NCI-H345 treated with DMSO at 0.1 percent for 48 hours (cell line): ENCODE data around the gene STK10.
"Not testable (repeated sequence)": the region's sequence is repeated elsewhere in the genome, so short reads cannot be mapped to it uniquely, and the experiment has no call there.

ENCODE experiments used
- DNase-seq: peaks from one replicate; lab custom pipeline; 2025; ENCODE audit not compliant: unreplicated experiment; lab: John Stamatoyannopoulos, UW

Gene STK10

DNA sequence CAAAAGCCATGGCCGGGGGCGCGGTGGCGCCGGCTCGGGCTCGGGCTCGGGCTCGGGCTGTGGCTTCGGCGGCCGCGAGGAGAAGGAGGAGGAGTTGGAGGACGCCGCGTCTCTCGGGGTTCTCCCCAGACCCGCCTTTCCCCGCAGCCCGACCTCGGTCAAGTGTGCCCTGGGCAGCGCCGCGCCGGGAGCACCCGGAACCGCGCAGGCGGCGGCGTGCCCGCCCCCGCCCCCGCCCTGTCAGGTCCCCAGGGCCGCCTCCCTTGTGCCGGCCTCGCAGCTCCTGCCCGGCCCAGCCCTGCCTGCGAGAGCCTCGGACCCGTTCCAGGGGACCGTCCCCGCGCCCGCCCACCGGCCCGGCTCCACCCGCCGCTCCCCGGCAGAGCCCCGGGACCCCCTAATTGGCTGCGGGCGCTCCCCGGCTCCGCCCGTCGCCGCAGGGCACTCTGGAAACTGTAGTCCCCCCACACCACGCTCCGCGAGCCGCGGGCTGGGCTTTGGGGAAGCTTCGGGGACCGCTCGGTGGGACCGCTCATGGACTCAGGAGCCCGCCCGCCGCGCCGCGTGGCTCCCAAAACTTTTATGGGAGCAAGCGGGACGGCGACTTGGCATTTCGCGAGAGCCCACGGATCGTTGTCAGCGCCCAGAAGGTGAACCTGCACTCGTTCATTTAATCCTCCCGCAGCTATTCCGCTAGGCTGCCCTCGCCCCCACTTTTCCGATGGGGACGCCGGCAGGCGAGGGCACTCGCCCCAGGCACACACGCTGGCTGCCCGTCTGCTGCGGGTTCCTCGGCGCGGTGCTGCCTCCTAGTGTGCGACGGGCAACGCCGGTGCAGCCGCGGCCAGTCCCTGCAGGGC is at the start of gene STK10:
STK10 (minus strand) TSS at position 192 of the 860 bp plus-strand sequence; CDS start at position 10, 182 bp downstream.
- DNase-seq, result peak; percentile 80

- no peak for DNase-seq
These were observed 48.1 kb upstream of the STK10 start for GRCh38 chr5:172235827-172236736.

GRCh38 chr5:172235132-172235780 is 47.2 kb upstream of the STK10 start:
- no peak for DNase-seq

- no peak for DNase-seq
These were observed 46.0 kb upstream of the STK10 start for GRCh38 chr5:172234031-172234430.

GRCh38 chr5:172229904-172230303 is 41.9 kb upstream of the STK10 start:
- DNase-seq, result no peak

GRCh38 chr5:172224996-172225395 is 37.0 kb upstream of the STK10 start:
- DNase-seq, result no peak

DNA sequence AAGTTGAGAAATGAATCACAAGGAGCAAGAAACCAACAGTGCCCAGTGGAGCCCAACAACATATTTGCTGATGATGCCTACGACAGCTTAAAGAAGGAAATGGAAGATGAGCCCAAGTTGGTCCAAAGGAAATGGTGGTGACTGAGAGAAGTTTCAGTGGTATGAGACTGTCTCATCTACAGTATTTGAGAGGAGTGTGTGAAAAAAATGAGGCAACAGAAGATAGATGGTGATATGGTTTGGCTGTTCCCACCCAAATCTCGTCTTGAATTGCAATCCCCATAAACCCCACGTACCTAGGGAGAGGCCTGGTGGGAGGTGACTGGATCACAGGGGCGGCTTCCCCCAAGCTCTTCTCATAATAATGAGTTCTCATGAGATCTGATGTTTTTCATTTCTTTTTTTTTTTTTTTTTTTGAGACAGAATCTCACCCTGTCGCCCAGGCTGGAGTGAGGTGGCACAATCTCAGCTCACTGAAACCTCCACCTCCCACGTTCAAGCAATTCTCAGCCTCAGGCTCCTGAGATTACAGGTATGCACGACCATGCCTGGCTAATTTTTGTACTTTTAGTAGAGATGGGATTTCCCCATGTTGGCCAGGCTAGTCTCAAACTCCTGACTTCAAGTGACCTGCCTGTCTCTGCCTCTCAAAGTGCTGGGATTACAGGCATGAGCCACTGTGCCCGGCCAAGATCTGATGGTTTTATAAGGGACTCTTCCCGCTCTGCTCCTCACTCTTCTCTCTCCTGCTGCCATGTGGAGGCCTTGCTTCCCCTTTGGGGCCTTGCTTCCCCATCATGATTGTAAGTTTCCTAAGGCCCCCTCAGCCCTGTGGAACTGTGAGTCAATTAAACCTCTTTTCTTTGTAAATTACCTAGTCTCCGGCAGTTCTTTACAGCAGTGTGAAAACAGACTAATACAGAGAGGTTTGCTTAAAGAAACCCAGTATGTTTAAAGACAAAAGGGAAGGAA is 36.2 kb upstream of the STK10 start:
- DNase-seq, result no peak

DNA sequence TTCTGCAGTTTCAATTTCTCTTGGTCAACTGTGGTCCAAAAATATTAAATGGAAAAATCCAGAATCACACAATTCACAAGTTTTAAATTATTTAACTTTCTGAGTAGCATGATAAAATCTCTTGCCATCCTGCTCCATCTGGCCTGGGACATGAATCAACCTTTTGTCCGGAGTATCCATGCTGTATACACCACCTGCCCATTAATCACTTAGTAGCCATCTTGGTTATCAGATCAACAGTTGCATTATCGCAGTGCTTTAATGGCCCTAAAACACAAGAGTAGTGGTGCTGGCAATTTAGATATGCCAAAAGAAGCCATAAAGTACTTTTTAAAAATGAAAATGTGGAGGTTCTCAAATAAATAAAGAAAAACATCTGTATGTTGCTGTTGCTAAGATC is 31.3 kb upstream of the STK10 start:
- DNase-seq, result no peak

- DNase-seq, result no peak
These were observed 28.3 kb upstream of the STK10 start for GRCh38 chr5:172216345-172216744.

GRCh38 chr5:172213126-172213525 is 25.1 kb upstream of the STK10 start:
- no peak for DNase-seq

DNA sequence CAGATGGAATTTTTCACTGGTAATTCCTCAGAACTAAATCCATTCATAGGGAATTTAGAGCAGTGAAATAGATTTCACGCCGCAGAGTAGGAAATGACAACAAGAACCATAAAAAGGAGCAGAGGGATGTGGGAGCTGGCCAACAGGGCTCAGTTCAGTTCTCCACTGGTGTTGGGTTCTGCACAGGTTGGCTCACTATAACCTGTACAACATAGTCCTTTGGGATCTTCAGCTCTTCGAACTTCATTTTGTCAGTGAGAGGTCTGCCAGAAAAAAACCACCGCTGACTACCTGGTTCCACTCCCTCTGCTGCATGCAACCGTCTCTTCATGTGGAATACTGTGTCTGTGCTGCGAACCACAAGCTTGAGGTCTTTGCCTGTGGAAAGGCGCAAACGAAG is 23.7 kb upstream of the STK10 start:
- no peak for DNase-seq

GRCh38 chr5:172209714-172210113 is 21.7 kb upstream of the STK10 start:
- no peak for DNase-seq

- no peak for DNase-seq
These were observed 19.5 kb upstream of the STK10 start for GRCh38 chr5:172207511-172207910.

GRCh38 chr5:172205984-172206383 is 18.0 kb upstream of the STK10 start:
- DNase-seq, result not testable (repeated sequence)

DNA sequence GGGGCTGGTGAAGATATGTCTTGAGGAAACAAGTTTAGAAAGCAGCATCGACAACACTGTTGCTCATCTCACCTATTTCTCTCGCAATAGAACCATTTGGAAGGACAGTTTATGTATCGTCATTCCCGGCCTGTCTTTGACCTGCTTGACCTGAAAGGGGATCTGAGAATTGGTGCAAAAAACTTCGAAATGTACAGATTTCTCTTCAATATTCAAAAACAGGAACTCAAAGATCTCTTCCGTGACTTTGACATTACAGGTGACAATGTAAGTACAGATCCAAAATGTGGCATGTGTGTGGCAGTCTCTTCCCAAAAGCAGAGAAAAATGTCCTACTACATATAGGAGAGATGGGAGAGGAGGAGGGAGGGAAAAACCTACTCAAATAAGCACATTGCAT is 12.5 kb upstream of the STK10 start:
- no peak for DNase-seq

DNA sequence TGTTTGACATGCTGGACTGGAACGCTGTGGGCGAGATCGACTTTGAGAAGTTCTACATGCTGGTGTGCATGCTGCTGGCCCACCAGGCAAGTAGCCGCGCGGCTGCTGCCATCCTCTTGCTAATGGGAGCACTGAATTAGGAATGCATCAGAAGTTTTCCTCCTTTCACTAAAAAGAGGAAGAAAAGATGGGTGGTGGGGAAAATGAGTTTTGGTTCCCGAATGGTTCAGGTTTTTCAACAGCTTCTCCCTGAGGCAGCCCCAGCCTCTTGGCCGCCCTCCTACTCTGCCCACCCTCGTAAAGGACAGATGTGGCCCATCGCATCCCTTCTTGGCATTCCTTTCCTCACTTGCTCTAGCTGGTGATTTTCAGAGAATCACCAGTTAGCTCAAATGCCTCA is 11.4 kb upstream of the STK10 start:
- DNase-seq, result no peak

- not testable (repeated sequence) for DNase-seq
These were observed 9.8 kb upstream of the STK10 start for GRCh38 chr5:172197775-172198174.

DNA sequence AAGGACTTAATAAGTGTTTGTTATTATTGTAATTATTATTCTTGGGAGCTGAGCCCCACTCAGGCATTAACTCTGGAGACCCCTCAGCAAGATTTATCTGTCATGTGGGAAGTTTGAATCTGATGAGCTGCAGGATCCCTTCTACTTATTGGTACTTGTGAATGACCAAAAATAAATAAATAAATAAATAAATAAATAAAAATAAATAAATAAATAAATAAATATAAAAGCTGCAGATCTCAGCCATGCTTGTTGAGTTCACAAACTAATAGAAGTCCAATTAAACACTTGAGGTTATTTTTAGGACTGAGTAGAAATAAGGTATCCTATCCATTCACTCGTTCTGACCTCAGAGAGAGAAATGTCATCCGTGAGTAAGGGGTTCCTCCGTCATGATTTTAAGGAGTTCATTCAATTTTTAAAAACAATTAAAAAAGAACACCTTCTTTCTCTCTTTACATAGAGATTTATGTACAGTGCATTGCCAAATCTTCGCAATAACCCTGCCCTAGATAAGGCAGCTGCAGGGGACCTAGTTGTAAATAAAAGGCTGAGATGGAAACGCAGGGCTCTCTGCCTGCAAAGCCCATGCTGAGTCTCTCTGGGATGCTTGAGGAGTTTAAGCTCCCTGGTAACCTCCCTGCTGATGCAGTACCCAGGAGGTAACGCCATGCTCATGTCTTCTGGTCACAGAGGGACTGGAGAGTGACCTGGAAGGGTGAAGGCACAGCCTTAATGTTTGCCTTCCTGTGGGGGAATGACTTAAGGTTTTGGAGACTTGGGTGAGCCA is 7.2 kb upstream of the STK10 start:
- DNase-seq, result no peak

- no peak for DNase-seq
These were observed 5.8 kb upstream of the STK10 start, which contains the start of gene EFCAB9 for GRCh38 chr5:172193872-172194271. Gene EFCAB9 (plus strand): TSS chr5:172194172. CDS start chr5:172194173, 1 bp downstream.
